Bronchial epithelial cell (primary cell): Measurements from ENCODE around the gene CDK19. TPM values are rescaled to one million over a fixed set of nuclear protein-coding genes. Genes with fewer than 3 reads are reported as not detected.

ENCODE experiments used
- DNase-seq: peaks from one replicate; pipeline ENCODE4 v3.0.0-alpha.2; 2010; ENCODE audit warnings: low read depth
- FAIRE-seq: peaks from 2 replicates; lab custom pipeline; 2011; peaks lifted over from hg19 to GRCh38; lab: Jason Lieb, UNC
- H3K27me3 ChIP-seq: 2 replicates; pipeline ENCODE4 v1.5.1; 2011; ENCODE audit warnings: low read length; ENCODE audit not compliant: control insufficient read depth, insufficient read depth
- H3K36me3 ChIP-seq: 2 replicates; pipeline ENCODE4 v1.5.1; 2011; ENCODE audit warnings: low read length; ENCODE audit not compliant: control insufficient read depth, insufficient read depth
- H3K4me3 ChIP-seq: 2 replicates; pipeline ENCODE4 v1.5.1; 2011; ENCODE audit warnings: mild to moderate bottlenecking, low read depth, low read length, control low read depth
- CTCF ChIP-seq: IDR thresholded peaks from 2 replicates; pipeline ENCODE4 v1.5.1; 2011; ENCODE audit warnings: mild to moderate bottlenecking, moderate library complexity, low read length, control low read depth, inconsistent platforms; ENCODE audit not compliant: insufficient read depth, severe bottlenecking
- total RNA-seq: library from RNA; depleted of rRNA; stranded (reverse); fragments of >200 nt; gene quantifications from 2 replicates; pipeline ENCODE4 v1.2.1, GENCODE V29; 2014

CDK19 gene
- total RNA-seq, 1 donor from 2014 or later, result 6.1 TPM

GRCh38 chr6:110646419-110646698 lies 168.9 kb downstream of the CDK19 start:
- H3K36me3 ChIP-seq, result peaks cover 3% of the 10 kb centered on the region
- no peak overlapping the region for H3K4me3 ChIP-seq
- DNase-seq (no peak), FAIRE-seq (no peak)
- H3K27me3 ChIP-seq, result no peaks in the 10 kb centered on the region
- no peak for TF ChIP-seq CTCF

- no peak for DNase-seq
Measured at GRCh38 chr6:110645685-110646418, 169.4 kb downstream of the CDK19 start.

GRCh38 chr6:110643175-110643574 lies 172.1 kb downstream of the CDK19 start:
- no peaks in the 10 kb centered on the region for H3K27me3 ChIP-seq
- DNase-seq, result no peak
- H3K36me3 ChIP-seq, result peaks cover 3% of the 10 kb centered on the region
- H3K4me3 ChIP-seq, result no peak overlapping the region
- no peak for TF ChIP-seq CTCF
- FAIRE-seq, result no peak

More at GRCh38 chr6:110645685-110646418, 169.4 kb downstream of the CDK19 start:
- TF ChIP-seq CTCF, result no peak
- Histone ChIP-seq H3K36me3 (peaks cover 3% of the 10 kb centered on the region), H3K4me3 (no peak overlapping the region), H3K27me3 (no peaks in the 10 kb centered on the region)
- no peak for FAIRE-seq

GRCh38 chr6:110642711-110643110 lies 172.6 kb downstream of the CDK19 start:
- DNase-seq (no peak), FAIRE-seq (no peak)
- TF ChIP-seq CTCF, result no peak
- H3K36me3 ChIP-seq, result peaks cover 3% of the 10 kb centered on the region
- no peak overlapping the region for H3K4me3 ChIP-seq
- no peaks in the 10 kb centered on the region for H3K27me3 ChIP-seq

- no peaks in the 10 kb centered on the region for H3K27me3 ChIP-seq
- no peak for TF ChIP-seq CTCF
- DNase-seq (no peak), FAIRE-seq (no peak)
- no peaks in the 10 kb centered on the region for H3K36me3 ChIP-seq
- H3K4me3 ChIP-seq, result no peak overlapping the region
Measured at GRCh38 chr6:110636781-110637180, 178.5 kb downstream of the CDK19 start.

GRCh38 chr6:110635096-110635495 lies 180.2 kb downstream of the CDK19 start:
- no peak for TF ChIP-seq CTCF
- DNase-seq, result no peak
- Histone ChIP-seq H3K4me3 (no peak overlapping the region), H3K36me3 (no peaks in the 10 kb centered on the region), H3K27me3 (no peaks in the 10 kb centered on the region)
- no peak for FAIRE-seq
